T-helper 17 cell (primary cell): ENCODE measurements around the gene RIMBP2. TPM values are rescaled to one million over a fixed set of nuclear protein-coding genes. Genes with fewer than 3 reads are reported as not detected.

ENCODE experiments used
- ATAC-seq: fragments of 150-1000 bp; cut with Tn5 transposase; 2 replicates; pipeline ENCODE4 v1.10.0; 2021; ENCODE audit warnings: mild to moderate bottlenecking, moderate library complexity
- DNase-seq, 3 donors: peaks; one replicate each; pipeline versions ENCODE4 v3.0.0 to v3.0.0-alpha.2; 2020 to 2021
- H3K9me3 ChIP-seq: one replicate; pipeline ENCODE4 v1.7.0; 2013; ENCODE audit warnings: low read length, mild to moderate bottlenecking; ENCODE audit not compliant: control insufficient read depth, poor library complexity, severe bottlenecking
- H3K27ac Mint-ChIP-seq: one replicate; pipeline ENCODE4 v1.8.0; 2022; ENCODE audit warnings: mild to moderate bottlenecking, moderate library complexity, mixed read lengths
- H3K27me3 Mint-ChIP-seq: one replicate; pipeline ENCODE4 v1.8.0; 2022; ENCODE audit warnings: mixed read lengths
- H3K36me3 Mint-ChIP-seq: one replicate; pipeline ENCODE4 v1.8.0; 2022; ENCODE audit warnings: low read depth, mixed read lengths
- H3K4me1 Mint-ChIP-seq: one replicate; pipeline ENCODE4 v1.8.0; 2022; ENCODE audit warnings: mild to moderate bottlenecking, mixed read lengths
- H3K4me3 Mint-ChIP-seq: one replicate; pipeline ENCODE4 v1.8.0; 2022; ENCODE audit warnings: mild to moderate bottlenecking, moderate library complexity, mixed read lengths
- total RNA-seq, 4 donors: library from RNA in 2 of 4; stranded (reverse) in 2 of 4; gene quantifications; one replicate each; pipeline ENCODE4 v1.2.3 and lab custom pipeline; 2022 to 2026

Gene RIMBP2
- total RNA-seq, 2 donors from 2014 or later, result not detected

DNA sequence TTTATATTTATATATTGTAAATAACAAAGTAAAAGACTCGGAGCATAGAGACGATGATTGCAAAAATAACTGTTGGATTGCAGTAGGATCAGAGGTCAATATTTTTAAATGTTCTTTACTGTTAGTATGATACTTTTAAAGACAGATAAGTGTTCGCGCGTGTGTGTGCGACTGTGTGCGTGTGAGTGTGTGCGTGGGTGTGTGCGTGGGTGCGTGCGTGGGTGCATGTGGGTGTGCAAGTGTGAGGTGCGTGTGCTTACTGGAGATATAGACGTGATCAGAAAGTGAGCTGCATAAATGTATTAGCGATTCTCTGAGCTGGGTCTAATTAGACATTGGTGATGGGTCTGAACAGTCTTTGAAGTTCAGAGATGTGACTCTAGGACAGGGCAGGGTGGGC lies 142.9 kb downstream of the RIMBP2 start:
- DNase-seq (no peak), ATAC-seq (no peak)
- H3K4me3 Mint-ChIP-seq, result no peak overlapping the region
- H3K36me3 Mint-ChIP-seq, result no peaks in the 10 kb centered on the region
- no peak overlapping the region for H3K27ac Mint-ChIP-seq
- no peaks in the 10 kb centered on the region for H3K9me3 ChIP-seq
- no peaks in the 10 kb centered on the region for H3K4me1 Mint-ChIP-seq
- peaks cover 6% of the 10 kb centered on the region for H3K27me3 Mint-ChIP-seq

DNA sequence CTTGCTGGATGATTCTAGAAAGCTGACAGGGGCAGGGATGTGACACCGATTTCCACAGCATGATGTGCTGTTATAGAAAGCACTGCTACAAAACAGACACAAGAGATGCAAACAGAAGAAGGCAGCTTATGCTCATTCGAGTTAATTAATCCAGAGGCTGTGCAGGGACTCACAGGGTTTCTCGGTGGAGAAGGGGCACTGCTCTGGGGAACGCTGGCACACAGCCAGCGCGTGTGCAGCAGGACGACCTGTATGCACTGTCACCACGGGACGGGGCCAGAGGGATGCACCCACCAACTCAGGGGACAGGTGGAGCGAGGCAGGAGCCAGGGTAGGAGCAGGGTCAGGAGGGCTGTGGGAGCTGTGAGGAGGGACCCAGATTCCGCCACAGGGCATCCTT lies 143.5 kb downstream of the RIMBP2 start:
- DNase-seq, result no peak
- H3K4me3 Mint-ChIP-seq, result no peak overlapping the region
- ATAC-seq, result no peak

DNA sequence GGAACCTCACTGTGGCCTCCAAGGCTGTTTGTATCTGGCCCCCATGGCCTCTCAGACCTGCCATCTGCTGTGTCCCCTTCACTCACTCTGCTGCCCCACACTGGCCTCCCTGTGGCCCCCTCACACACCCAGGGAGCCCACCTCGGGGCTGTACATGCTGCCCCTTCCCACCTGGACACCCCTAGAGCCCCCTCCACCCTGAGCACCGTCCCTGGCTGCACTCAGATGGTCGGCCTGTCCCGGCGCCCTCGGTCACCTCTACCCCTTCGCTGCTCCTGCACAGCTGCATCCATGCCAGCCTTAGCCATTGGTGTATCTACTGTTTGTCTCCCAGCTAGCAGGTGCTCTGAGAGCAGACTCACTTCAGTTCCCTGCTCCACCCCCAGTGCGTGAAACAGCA lies 144.4 kb downstream of the RIMBP2 start:
- H3K27me3 Mint-ChIP-seq, result peaks cover 6% of the 10 kb centered on the region
- H3K9me3 ChIP-seq, result no peaks in the 10 kb centered on the region

More for the DNA sequence above, 143.5 kb downstream of the RIMBP2 start:
- Mint-ChIP-seq H3K4me1 (no peaks in the 10 kb centered on the region), H3K27me3 (peaks cover 6% of the 10 kb centered on the region), H3K27ac (no peak overlapping the region), H3K36me3 (no peaks in the 10 kb centered on the region)
- H3K9me3 ChIP-seq, result no peaks in the 10 kb centered on the region

DNA sequence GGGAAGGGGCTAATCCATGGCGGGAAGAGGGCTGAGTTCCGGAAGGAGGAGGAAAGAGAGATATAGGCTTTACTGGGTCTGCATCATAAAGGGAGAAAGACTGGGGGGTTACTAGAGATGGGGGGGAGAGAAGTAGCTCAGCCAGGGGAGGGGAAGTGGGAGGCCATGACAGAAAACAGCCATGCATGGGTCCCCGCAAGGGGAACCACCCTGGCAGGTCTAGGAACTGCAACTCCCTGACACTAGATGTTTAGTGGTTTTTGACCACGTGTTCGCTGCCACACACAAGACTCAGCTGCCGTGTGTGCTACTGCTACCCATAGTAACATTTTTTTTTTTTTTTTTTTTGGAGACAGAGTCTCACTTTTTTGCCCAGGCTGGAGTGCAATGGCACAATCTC lies 145.0 kb downstream of the RIMBP2 start:
- DNase-seq (no peak), ATAC-seq (no peak)
- Mint-ChIP-seq H3K27me3 (peaks cover 6% of the 10 kb centered on the region), H3K27ac (no peak overlapping the region), H3K36me3 (no peaks in the 10 kb centered on the region), H3K4me1 (no peaks in the 10 kb centered on the region), H3K4me3 (no peak overlapping the region)
- no peaks in the 10 kb centered on the region for H3K9me3 ChIP-seq

More for the DNA sequence above, 144.4 kb downstream of the RIMBP2 start:
- ATAC-seq (no peak), DNase-seq (no peak)
- H3K27ac Mint-ChIP-seq, result no peak overlapping the region
- no peaks in the 10 kb centered on the region for H3K36me3 Mint-ChIP-seq
- H3K4me1 Mint-ChIP-seq, result no peaks in the 10 kb centered on the region
- H3K4me3 Mint-ChIP-seq, result no peak overlapping the region

DNA sequence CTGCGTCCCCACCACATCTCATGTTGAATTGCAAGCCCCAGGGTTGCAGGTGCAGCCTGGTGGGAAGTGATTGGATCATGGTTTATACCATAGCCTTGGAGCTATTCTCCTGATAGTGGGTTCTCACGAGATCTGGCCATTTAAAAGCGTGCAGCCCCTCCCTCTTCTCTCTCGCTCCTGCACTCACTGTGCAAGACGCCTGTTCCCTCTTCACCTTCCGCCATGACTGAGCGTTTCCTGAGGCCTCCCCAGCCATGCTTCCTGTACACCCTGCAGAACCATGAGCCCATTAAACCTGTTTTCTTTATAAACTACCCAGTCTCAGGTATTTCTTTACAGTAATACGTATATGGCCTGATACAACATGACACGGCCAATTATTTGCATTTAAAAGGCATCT lies 146.6 kb downstream of the RIMBP2 start:
- peaks cover 6% of the 10 kb centered on the region for H3K27me3 Mint-ChIP-seq
- H3K27ac Mint-ChIP-seq, result no peak overlapping the region
- no peaks in the 10 kb centered on the region for H3K4me1 Mint-ChIP-seq
- no peaks in the 10 kb centered on the region for H3K36me3 Mint-ChIP-seq
- DNase-seq, result no peak
- no peak overlapping the region for H3K4me3 Mint-ChIP-seq
- H3K9me3 ChIP-seq, result no peaks in the 10 kb centered on the region
- ATAC-seq, result no peak

DNA sequence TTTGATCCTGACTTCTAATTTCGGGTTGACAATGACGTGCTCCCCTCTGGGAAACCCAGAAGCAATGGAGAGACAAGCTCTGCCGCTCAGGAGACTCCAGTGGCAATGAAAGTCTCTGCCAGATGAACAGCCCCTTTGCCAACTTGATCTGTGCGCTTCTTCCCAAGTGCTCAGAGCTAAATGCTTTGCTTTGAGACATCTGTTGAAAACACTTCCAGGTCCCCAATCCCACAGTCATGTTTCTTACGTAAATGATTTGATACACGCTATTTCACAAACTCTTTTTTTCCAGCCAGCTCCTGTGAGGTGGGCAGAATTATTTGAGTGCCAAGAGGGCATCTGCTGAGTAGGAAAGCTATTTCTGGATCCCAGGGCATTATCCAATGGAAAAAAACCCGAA lies 147.6 kb downstream of the RIMBP2 start:
- no peak overlapping the region for H3K4me3 Mint-ChIP-seq
- no peak for ATAC-seq
- no peak for DNase-seq
- H3K36me3 Mint-ChIP-seq, result no peaks in the 10 kb centered on the region
- no peaks in the 10 kb centered on the region for H3K9me3 ChIP-seq
- peaks cover 6% of the 10 kb centered on the region for H3K27me3 Mint-ChIP-seq
- no peaks in the 10 kb centered on the region for H3K4me1 Mint-ChIP-seq
- no peak overlapping the region for H3K27ac Mint-ChIP-seq

DNA sequence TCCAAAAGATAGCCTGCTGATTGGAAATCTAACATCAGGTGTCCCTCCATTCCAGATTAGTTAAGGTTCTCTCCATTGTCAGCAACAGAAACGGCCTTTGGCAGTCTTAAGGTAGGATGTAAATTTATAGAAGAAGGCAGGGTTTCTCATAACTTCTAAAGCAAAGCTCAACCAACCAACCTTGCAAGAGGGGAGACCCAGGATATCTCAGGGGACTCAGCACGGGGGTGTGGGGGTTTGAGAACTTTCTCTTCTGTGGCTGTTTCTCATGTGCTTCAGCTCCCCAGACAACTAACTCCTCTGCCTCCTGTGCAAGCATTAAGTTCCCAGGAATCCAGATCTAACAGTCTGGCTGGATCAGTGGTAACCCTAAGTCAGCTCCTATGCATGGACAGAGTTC lies 148.1 kb downstream of the RIMBP2 start:
- H3K36me3 Mint-ChIP-seq, result no peaks in the 10 kb centered on the region
- no peak overlapping the region for H3K27ac Mint-ChIP-seq
- peaks cover 6% of the 10 kb centered on the region for H3K27me3 Mint-ChIP-seq
- no peaks in the 10 kb centered on the region for H3K4me1 Mint-ChIP-seq
- H3K4me3 Mint-ChIP-seq, result no peak overlapping the region
- no peaks in the 10 kb centered on the region for H3K9me3 ChIP-seq
- ATAC-seq (no peak), DNase-seq (no peak)

DNA sequence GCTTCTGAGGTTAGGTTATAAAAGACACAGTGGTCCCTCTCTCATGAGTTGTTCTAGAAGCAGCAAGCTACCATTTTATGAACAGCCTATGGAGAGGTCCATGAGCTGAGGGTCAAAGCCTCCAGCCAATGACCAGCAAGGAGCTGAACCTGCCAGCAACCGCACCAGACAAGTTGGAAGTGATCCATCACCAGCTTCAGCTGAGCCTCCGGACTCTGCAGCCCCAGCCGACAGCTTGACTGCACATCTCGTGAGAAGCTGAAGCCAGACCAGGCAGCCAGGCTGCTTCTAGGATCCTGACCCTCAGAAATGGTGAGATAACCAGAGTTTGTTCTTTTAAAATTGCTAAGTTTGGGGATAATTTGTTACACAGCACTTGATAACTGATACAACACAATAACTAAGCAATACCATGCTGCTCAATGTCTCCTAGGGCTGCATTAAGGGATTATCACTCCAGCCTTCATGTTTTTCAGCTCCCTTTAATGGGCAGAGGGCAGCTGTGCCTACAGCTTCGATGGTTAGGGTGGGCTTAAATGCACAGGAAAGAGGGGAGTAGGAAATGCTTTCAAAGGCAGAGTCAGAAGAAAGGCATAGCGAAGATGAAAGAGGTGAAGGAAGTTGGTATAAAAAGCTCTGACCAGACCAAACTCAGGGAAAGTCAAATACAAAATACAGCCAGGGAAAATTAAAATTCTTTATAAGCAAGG lies 149.5 kb downstream of the RIMBP2 start:
- ATAC-seq (no peak), DNase-seq (no peak)
- no peaks in the 10 kb centered on the region for H3K9me3 ChIP-seq
- Mint-ChIP-seq H3K27me3 (no peaks in the 10 kb centered on the region), H3K4me3 (no peak overlapping the region), H3K36me3 (no peaks in the 10 kb centered on the region), H3K4me1 (no peaks in the 10 kb centered on the region), H3K27ac (no peak overlapping the region)

DNA sequence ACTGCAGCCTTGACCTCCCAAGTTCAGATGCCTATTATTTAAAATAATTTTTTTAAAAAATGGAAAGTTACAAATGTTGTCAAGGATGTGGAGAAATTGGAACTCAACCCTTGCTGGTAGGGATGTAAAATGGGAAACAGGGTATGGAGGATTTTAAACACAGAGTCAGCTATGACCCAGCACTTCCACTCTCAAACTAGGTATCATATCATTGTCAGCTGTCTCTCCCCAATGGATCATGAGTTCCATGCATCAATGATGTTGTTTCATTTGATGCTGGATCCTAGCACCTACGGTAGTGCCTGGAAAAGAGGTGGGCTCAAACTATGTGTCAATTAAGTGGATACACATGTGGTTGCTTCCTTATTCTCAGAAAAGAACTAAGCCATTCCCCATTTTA lies 150.9 kb downstream of the RIMBP2 start:
- H3K4me1 Mint-ChIP-seq, result no peaks in the 10 kb centered on the region
- H3K9me3 ChIP-seq, result no peaks in the 10 kb centered on the region
- no peak for DNase-seq
- H3K36me3 Mint-ChIP-seq, result no peaks in the 10 kb centered on the region
- no peak for ATAC-seq
- H3K4me3 Mint-ChIP-seq, result no peak overlapping the region
- H3K27ac Mint-ChIP-seq, result no peak overlapping the region
- H3K27me3 Mint-ChIP-seq, result no peaks in the 10 kb centered on the region

DNA sequence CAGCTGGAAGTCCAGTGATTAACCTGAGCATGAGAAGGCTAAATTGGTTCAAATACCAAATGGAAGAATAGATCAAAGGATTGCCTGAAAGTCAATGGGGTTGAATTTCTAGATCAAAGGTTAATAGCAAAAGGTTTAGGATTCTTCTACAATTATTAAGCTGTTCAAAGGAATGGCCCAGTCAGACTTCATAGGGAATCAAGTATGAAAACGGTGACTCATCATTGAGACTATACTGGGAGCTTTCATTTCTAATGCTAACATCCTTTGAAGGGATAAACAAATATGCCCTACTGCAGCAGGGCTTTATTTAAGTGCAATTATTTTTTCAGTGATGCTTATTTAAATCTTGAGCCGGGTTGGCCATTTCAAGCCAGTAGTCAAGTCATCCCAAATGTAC lies 152.8 kb downstream of the RIMBP2 start:
- Mint-ChIP-seq H3K27ac (no peak overlapping the region), H3K4me1 (no peaks in the 10 kb centered on the region), H3K36me3 (no peaks in the 10 kb centered on the region), H3K4me3 (no peak overlapping the region), H3K27me3 (no peaks in the 10 kb centered on the region)
- ATAC-seq (no peak), DNase-seq (no peak)
- H3K9me3 ChIP-seq, result no peaks in the 10 kb centered on the region

DNA sequence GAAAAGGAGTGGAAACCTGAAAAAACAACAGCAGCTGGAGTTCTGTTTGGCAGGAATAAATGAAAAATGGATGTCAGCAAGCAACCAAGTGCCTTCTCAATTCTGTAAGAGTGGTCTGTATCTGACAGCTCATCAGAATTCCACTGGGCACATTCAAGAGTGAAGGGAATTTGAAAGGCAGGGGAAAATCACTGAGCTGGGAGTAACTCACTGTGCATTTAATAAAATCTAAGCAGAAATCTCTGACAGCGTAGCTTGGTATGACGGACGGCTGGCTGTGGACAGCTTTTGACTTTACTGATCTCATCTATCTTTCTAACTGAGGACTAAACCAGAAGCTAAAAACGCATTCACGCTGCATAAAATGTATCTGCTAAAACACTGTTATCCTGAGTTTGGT lies 153.4 kb downstream of the RIMBP2 start:
- DNase-seq (no peak), ATAC-seq (no peak)
- no peaks in the 10 kb centered on the region for H3K9me3 ChIP-seq
- H3K36me3 Mint-ChIP-seq, result no peaks in the 10 kb centered on the region
- no peak overlapping the region for H3K27ac Mint-ChIP-seq
- no peak overlapping the region for H3K4me3 Mint-ChIP-seq
- no peaks in the 10 kb centered on the region for H3K27me3 Mint-ChIP-seq
- no peaks in the 10 kb centered on the region for H3K4me1 Mint-ChIP-seq

DNA sequence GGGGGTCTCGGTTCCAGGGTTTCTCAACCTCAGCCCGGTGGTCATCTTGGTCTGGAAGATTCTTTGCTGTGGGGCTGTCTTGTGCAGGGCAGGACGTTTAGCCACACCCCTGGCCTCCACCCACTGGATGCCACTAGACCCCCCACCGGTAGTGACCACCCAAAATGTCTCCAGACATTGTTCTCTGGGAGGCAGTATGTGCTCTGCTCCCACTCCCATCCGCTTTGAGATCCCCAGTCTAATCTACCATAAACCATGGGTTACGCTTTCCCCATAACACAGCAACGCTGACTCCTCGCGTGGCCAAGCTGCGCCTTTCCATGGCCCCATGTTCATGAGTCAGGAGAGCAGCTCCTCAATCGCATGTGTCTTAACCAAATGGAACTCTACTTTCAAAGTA lies 155.8 kb downstream of the RIMBP2 start:
- Mint-ChIP-seq H3K4me3 (no peak overlapping the region), H3K27me3 (peaks cover 6% of the 10 kb centered on the region), H3K36me3 (no peaks in the 10 kb centered on the region), H3K27ac (no peak overlapping the region), H3K4me1 (no peaks in the 10 kb centered on the region)
- no peaks in the 10 kb centered on the region for H3K9me3 ChIP-seq
- DNase-seq (no peak), ATAC-seq (no peak)

DNA sequence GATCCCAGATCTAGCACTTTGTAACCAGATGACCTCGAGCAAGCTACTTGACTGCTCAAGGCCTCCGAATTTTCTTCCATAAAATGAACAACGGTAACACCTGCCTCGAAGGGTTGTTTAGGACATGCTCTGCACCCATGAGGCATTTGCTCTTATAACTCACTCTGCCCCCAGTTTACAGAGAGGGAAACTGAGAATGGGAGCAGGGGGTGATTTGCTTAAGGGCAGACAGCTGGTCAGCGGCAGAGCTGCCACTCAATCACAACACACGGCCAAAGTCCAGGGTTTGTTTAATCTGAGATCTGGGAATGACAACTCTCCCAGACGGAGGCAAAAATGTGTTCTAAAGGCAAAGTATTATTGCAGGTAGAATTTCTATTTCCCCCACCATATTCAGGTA lies 156.3 kb downstream of the RIMBP2 start:
- DNase-seq, result no peak
- Mint-ChIP-seq H3K36me3 (no peaks in the 10 kb centered on the region), H3K4me3 (no peak overlapping the region), H3K27me3 (peaks cover 6% of the 10 kb centered on the region), H3K27ac (no peak overlapping the region), H3K4me1 (no peaks in the 10 kb centered on the region)
- no peak for ATAC-seq
- no peaks in the 10 kb centered on the region for H3K9me3 ChIP-seq

DNA sequence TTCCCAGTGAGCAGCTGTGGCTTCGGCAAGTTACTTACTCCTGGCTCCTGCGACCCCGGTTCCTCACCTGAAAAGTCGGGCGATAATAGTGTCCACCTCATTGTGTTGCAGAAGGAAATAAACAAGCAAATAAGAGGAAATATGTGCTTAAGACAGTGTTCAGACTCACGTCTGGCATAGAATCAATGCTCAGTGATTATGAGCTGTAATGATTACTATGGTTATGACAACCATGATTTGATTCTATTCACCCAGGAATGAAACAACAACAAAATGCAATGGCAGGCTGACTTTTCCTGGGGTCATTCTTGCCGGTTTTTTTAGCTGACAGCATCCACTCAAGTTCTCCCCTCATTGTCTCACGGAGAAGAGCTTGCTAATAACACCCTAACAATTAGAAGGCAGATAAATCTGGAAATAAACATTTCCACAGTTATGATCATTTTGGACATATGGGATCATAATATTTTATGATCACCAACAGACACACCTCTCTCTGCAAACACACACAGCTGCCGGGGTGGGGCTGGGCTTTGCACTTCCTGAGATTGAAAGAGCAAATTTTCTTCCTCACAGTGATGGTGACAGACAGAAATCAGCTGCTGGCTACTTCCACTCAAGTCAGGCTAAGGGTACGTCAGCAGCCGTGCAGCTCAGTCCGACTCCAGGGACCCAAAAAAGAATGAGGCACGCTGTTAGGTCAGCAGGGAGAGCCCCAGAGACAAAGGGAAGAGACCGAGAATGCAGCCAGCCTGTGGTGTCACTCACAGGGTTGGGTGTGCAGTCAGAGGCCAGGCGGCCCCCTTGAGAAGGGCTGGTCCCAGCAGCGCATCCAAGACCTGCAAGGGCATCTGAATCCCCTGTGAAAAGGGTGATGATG lies 158.0 kb downstream of the RIMBP2 start:
- H3K9me3 ChIP-seq, result no peaks in the 10 kb centered on the region
- H3K36me3 Mint-ChIP-seq, result no peaks in the 10 kb centered on the region
- ATAC-seq, result no peak
- H3K27ac Mint-ChIP-seq, result no peak overlapping the region
- H3K4me1 Mint-ChIP-seq, result no peaks in the 10 kb centered on the region
- peaks cover 12% of the 10 kb centered on the region for H3K27me3 Mint-ChIP-seq
- no peak for DNase-seq
- H3K4me3 Mint-ChIP-seq, result no peak overlapping the region
